Gastrocnemius medialis (tissue), 4 donors: ENCODE data around the gene GALNT5. TPM values are rescaled to one million over a fixed set of nuclear protein-coding genes. Genes with fewer than 3 reads are reported as not detected.

ENCODE experiments used
- ATAC-seq, 2 donors: fragments of 150-250 bp; one replicate each; pipeline ENCODE4 v1.9.1; 2016
- DNase-seq, 2 donors: peaks; one replicate each; pipeline ENCODE4 v3.0.0-alpha.2; 2019
- H3K27ac ChIP-seq, 4 donors: fragments of 200-600 bp; sonication (generic); 1 replicate in 1 of 4; 2 replicates in 3 of 4; pipeline ENCODE4 v1.5.1; 2016 to 2018; ENCODE audit warnings: mild to moderate bottlenecking in 2 of 4, moderate library complexity in 1 of 4
- H3K27me3 ChIP-seq, 3 donors: fragments of 200-600 bp; sonication (generic) in 2 of 3; 1 replicate in 1 of 3; 2 replicates in 2 of 3; pipeline versions ENCODE4 v1.5.1 to v1.6.0; 2016 to 2019; ENCODE audit warnings: mild to moderate bottlenecking in 1 of 3, moderate library complexity in 1 of 3
- H3K36me3 ChIP-seq, 2 donors: fragments of 200-600 bp; sonication (generic) in 1 of 2; one replicate each; pipeline ENCODE4 v1.5.1; 2017 to 2018
- H3K4me1 ChIP-seq, 2 donors: fragments of 200-600 bp; sonication (generic) in 1 of 2; one replicate each; pipeline ENCODE4 v1.5.1; 2016 to 2017; ENCODE audit warnings: mild to moderate bottlenecking in 2 of 2
- H3K4me3 ChIP-seq, 4 donors: fragments of 200-600 bp; sonication (generic) in 3 of 4; 1 replicate in 1 of 4; 2 replicates in 3 of 4; pipeline ENCODE4 v1.5.1; 2016 to 2019; ENCODE audit warnings: mild to moderate bottlenecking in 2 of 4
- H3K9me3 ChIP-seq, 3 donors: fragments of 200-600 bp; sonication (generic) in 2 of 3; 1 replicate in 1 of 3; 2 replicates in 2 of 3; pipeline ENCODE4 v1.5.1; 2016 to 2019
- CTCF ChIP-seq, 5 experiments: fragments of 450-650 bp in 3 of 5; fragments of 200-600 bp in 2 of 5; sonication (generic) in 2 of 5; IDR thresholded peaks in 4 of 5; conservative IDR thresholded peaks in 1 of 5; 1 replicate in 4 of 5; 2 replicates in 1 of 5; pipeline ENCODE4 v1.5.1; 2016 to 2019; ENCODE audit warnings: antibody characterized with exemption in 5 of 5, mild to moderate bottlenecking in 3 of 5, moderate library complexity in 3 of 5
- POLR2A ChIP-seq, 2 donors: fragments of 450-650 bp; IDR thresholded peaks; one replicate each; pipeline ENCODE4 v1.6.1; 2017; ENCODE audit warnings: antibody characterized with exemption in 2 of 2, mild to moderate bottlenecking in 2 of 2, moderate library complexity in 2 of 2
- in situ Hi-C, 4 donors: fragments of 200-750 bp; cut with MboI; loops; one replicate each; pipeline versions ENCODE4 v1.15.0 to v1.8.0; 2017; ENCODE audit warnings: low sequenced_read_pairs in 4 of 4
- intact Hi-C: fragments of 100-400 bp; cut with DNase I; formaldehyde crosslinking; loops from one replicate; pipeline ENCODE4 v1.15.1; 2023; ENCODE audit warnings: low total_unique reads
- total RNA-seq, 4 donors: library from RNA; depleted of rRNA; stranded (reverse); fragments of >200 nt; gene quantifications; one replicate each; pipeline versions ENCODE4 v1.1.0 to v1.2.3, GENCODE V29; 2016

GALNT5 gene
- total RNA-seq, 4 donors from 2014 or later = 0.07 TPM; not detected in 3

DNA sequence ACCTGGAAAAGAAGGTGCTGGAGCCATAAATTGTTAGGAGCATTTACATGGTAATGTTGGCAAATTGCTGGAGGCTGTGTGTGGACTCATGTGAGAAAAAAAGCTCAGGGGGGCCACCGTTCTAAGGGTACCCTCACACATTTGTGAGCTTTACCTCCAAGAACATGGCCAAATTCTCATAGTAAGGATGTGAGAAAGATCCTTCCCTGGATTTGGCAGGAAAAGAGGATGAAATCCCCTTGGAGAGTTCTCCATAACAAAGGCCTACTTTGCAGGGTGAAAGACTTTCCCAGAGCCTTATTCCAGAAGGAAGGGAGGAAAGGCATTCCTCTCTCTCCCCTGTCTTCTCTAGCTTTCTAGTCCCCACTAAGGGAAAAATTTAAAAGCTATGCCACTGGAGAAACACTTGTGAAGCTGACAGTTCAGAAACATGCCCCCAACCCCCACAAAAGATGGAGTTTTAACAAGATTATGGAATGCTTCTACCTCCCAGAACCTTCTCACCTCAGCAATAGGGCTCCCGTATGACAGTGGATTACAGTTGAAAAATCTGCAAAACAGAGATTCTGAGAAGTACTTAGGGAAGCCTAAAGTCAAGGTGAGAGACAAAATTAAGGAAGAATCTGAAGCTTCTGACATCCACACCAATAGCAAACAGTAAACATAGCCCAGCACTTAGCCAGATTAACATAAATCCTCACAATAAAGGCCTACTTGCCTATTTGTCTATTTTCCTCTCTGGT is 88.3 kb downstream of the GALNT5 start:
- DNase-seq (no peak), ATAC-seq (no peak)
- H3K27ac ChIP-seq = no peak overlapping the region
- H3K9me3 ChIP-seq = no peaks in the 10 kb centered on the region
- TF ChIP-seq CTCF (IDR thresholded peaks at IDR 0.05 in 4 of 5, conservative IDR thresholded peaks at IDR 0.05 in 1 of 5) (no peak), POLR2A (IDR thresholded peaks at IDR 0.05) (no peak)
- no peaks in the 10 kb centered on the region for H3K27me3 ChIP-seq
- intact Hi-C loops = no loop called here
- in situ Hi-C loops = loop anchor here in 2 of 4 donors (25.0 kb wide), 1 partner anchor 666 kb away; no protein-coding TSS in a partner anchor
- H3K36me3 ChIP-seq = no peaks in the 10 kb centered on the region
- H3K4me3 ChIP-seq = no peak overlapping the region
- H3K4me1 ChIP-seq = no peaks in the 10 kb centered on the region

- no peaks in the 10 kb centered on the region for H3K27me3 ChIP-seq
- no peaks in the 10 kb centered on the region for H3K4me1 ChIP-seq
- in situ Hi-C loops = loop anchor here in 2 of 4 donors (25.0 kb wide), 1 partner anchor 664 kb away; no protein-coding TSS in a partner anchor
- ATAC-seq = no peak
- no peaks in the 10 kb centered on the region for H3K36me3 ChIP-seq
- no peak overlapping the region for H3K27ac ChIP-seq
- intact Hi-C loops = no loop called here
- no peaks in the 10 kb centered on the region for H3K9me3 ChIP-seq
- DNase-seq = no peak
- TF ChIP-seq POLR2A (IDR thresholded peaks at IDR 0.05) = no peak
- no peak for TF ChIP-seq CTCF (IDR thresholded peaks at IDR 0.05 in 4 of 5, conservative IDR thresholded peaks at IDR 0.05 in 1 of 5)
- no peak overlapping the region for H3K4me3 ChIP-seq
These were observed 90.9 kb downstream of the GALNT5 start for GRCh38 chr2:157348291-157348921.

DNA sequence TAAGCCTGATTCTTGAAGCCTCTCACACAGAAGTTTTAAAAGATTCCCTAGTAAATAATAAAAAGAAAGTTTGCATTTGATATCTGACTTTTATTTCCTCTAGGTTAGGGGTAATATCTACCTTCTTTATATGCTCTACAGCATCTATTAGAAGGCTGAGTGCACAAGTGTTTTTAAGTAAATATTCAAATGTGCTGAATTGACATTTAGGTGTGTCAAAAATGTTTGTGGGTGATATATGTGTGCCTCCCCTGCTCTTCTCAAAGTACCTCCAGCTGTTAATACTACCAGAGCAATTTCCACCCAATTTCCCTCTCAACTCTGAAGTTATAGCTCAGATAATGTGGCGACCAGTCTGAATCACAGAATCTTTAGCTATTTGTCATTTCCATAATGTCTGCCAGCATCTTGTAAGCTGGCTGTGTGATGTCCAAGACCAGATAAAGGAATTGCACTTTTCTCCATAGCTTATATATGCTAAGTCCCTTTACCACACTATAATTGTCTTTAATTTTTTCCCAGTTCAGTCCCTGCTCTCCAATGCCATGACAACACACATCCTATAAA is 92.5 kb downstream of the GALNT5 start:
- no peak overlapping the region for H3K27ac ChIP-seq
- no peaks in the 10 kb centered on the region for H3K27me3 ChIP-seq
- no peak for DNase-seq
- in situ Hi-C loops = loop anchor here in 2 of 4 donors (25.0 kb wide), 1 partner anchor 662 kb away; no protein-coding TSS in a partner anchor
- H3K9me3 ChIP-seq = no peaks in the 10 kb centered on the region
- ATAC-seq = no peak
- intact Hi-C loops = no loop called here
- no peaks in the 10 kb centered on the region for H3K4me1 ChIP-seq
- no peak for TF ChIP-seq CTCF (IDR thresholded peaks at IDR 0.05 in 4 of 5, conservative IDR thresholded peaks at IDR 0.05 in 1 of 5)
- no peak for TF ChIP-seq POLR2A (IDR thresholded peaks at IDR 0.05)
- no peaks in the 10 kb centered on the region for H3K36me3 ChIP-seq
- no peak overlapping the region for H3K4me3 ChIP-seq

DNA sequence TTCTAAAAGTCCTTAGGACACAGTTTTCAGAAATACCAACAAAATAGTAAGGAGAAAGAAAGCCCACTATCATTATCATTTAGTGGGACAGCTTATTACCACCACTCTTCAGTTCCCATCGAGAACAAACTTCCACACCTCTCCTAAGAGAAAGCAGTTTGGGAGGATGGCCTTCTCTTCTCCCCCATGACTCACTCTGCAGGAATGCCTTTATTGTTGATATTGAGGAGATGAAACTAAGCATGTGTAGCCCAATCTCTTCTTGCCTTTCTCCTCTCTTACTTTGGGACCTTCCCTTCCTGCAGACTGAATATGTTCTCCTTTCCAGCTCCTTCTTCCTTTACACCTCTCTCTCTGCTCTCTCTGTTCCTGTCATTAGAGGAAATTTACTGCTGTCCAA is 98.1 kb downstream of the GALNT5 start:
- Histone ChIP-seq H3K4me1 (no peaks in the 10 kb centered on the region), H3K9me3 (no peaks in the 10 kb centered on the region), H3K36me3 (no peaks in the 10 kb centered on the region), H3K27ac (no peak overlapping the region), H3K27me3 (no peaks in the 10 kb centered on the region), H3K4me3 (no peak overlapping the region)
- no peak for TF ChIP-seq POLR2A (IDR thresholded peaks at IDR 0.05)
- TF ChIP-seq CTCF (IDR thresholded peaks at IDR 0.05 in 4 of 5, conservative IDR thresholded peaks at IDR 0.05 in 1 of 5) = no peak
- ATAC-seq = no peak
- no peak for DNase-seq
- intact Hi-C loops (no loop called here), in situ Hi-C loops (no loop called here)
